Caco-2 (cell line): ENCODE results near the gene CLEC17A. TPM values are rescaled to one million over a fixed set of nuclear protein-coding genes. Genes with fewer than 3 reads are reported as not detected.

Source experiments
- BruUV-seq: library from RNA; stranded (reverse); fragments of 400-500 nt; replicated peaks from 2 replicates; lab custom pipeline; 2021; lab: Mats Ljungman, UMichigan
- CTCF ChIA-PET: fragments of 300-600 bp; sonication (Branson Sonifier 250); formaldehyde crosslinking; loops from one replicate; lab custom pipeline; 2022; ENCODE audit warnings: antibody characterized with exemption; lab: Charles Lee
- POLR2A ChIA-PET: fragments of 300-600 bp; sonication (Branson Sonifier 250); formaldehyde crosslinking; loops from one replicate; lab custom pipeline; 2022; ENCODE audit warnings: antibody characterized with exemption; lab: Charles Lee
- DNase-seq, 2 experiments: peaks; one replicate each; pipeline versions ENCODE4 v3.0.0 to v3.0.0-alpha.2; 2020 to 2022
- H3K27me3 ChIP-seq: replicated peaks from 2 replicates; pipeline ENCODE4 v1.6.0; 2011; ENCODE audit warnings: low read length; ENCODE audit not compliant: control insufficient read depth, insufficient read depth
- H3K36me3 ChIP-seq: 2 replicates; pipeline ENCODE4 v1.5.1; 2011; ENCODE audit warnings: low read length; ENCODE audit not compliant: control insufficient read depth, insufficient read depth
- H3K4me1 ChIP-seq: fragments of 250-450 bp; sonication (Bioruptor Pico); 2 replicates; pipeline ENCODE4 v1.5.1; 2020; ENCODE audit warnings: mild to moderate bottlenecking
- H3K4me3 ChIP-seq: 2 replicates; pipeline ENCODE4 v1.5.1; 2011; ENCODE audit warnings: low read depth, mild to moderate bottlenecking, control low read depth, low read length
- H3K9me3 ChIP-seq: fragments of 250-450 bp; sonication (Bioruptor Pico); 2 replicates; pipeline ENCODE4 v1.5.1; 2020; ENCODE audit warnings: mild to moderate bottlenecking, moderate library complexity
- H3K27ac Mint-ChIP-seq: one replicate; pipeline ENCODE4 v1.8.0; 2022; ENCODE audit warnings: mixed read lengths; ENCODE audit not compliant: unreplicated experiment
- H3K27me3 Mint-ChIP-seq: one replicate; pipeline ENCODE4 v1.8.0; 2022; ENCODE audit warnings: mixed read lengths; ENCODE audit not compliant: insufficient read depth, unreplicated experiment
- H3K36me3 Mint-ChIP-seq: one replicate; pipeline ENCODE4 v1.8.0; 2022; ENCODE audit warnings: mild to moderate bottlenecking, mixed read lengths; ENCODE audit not compliant: insufficient read depth, unreplicated experiment
- H3K4me1 Mint-ChIP-seq: one replicate; pipeline ENCODE4 v1.8.0; 2022; ENCODE audit warnings: low read depth, mixed read lengths; ENCODE audit not compliant: unreplicated experiment
- H3K4me3 Mint-ChIP-seq: one replicate; pipeline ENCODE4 v1.8.0; 2022; ENCODE audit warnings: mild to moderate bottlenecking, moderate library complexity, mixed read lengths; ENCODE audit not compliant: unreplicated experiment
- H3K9me3 Mint-ChIP-seq: one replicate; pipeline ENCODE4 v1.8.0; 2022; ENCODE audit warnings: mixed read lengths; ENCODE audit not compliant: unreplicated experiment
- CTCF ChIP-seq, 2 experiments: fragments of 200-600 bp in 1 of 2; IDR thresholded peaks; 1 replicate in 1 of 2; 2 replicates in 1 of 2; pipeline versions ENCODE4 v1.5.1 to v1.8.0; 2011 to 2022; ENCODE audit warnings: antibody characterized with exemption in 1 of 2, control low read depth in 1 of 2, inconsistent platforms in 1 of 2, low read depth in 1 of 2, low read length in 1 of 2, mild to moderate bottlenecking in 1 of 2, moderate library complexity in 1 of 2; ENCODE audit not compliant: insufficient read depth in 1 of 2, severe bottlenecking in 1 of 2, unreplicated experiment in 1 of 2
- intact Hi-C: fragments of 100-400 bp; cut with micrococcal nuclease; formaldehyde crosslinking; loops from one replicate; pipeline ENCODE4 v1.10.0; 2022; ENCODE audit not compliant: unreplicated experiment
- total RNA-seq: library from RNA; stranded (reverse); gene quantifications from 2 replicates; pipeline ENCODE4 v1.2.3, GENCODE V29; 2022

The CLEC17A gene
- total RNA-seq, 1 experiment from 2014 or later: not detected

- H3K9me3 ChIP-seq: no peaks in the 10 kb centered on the region
- H3K27ac Mint-ChIP-seq: peak overlapping the region; percentile 55
- H3K4me3 ChIP-seq: no peak overlapping the region
- BruUV-seq: no TSS peak
- TF ChIP-seq CTCF (IDR thresholded peaks at IDR 0.05; ENCODE audit: insufficient read depth in 1 of 2, low read depth in 1 of 2, low read length in 1 of 2, severe bottlenecking in 1 of 2, unreplicated experiment in 1 of 2): no peak
- no peak overlapping the region for H3K4me3 Mint-ChIP-seq
- no peak for DNase-seq
- peaks cover 40% of the 10 kb centered on the region for H3K36me3 Mint-ChIP-seq
- ChIA-PET POLR2A (no interaction called here), CTCF (no interaction called here)
- intact Hi-C loops: no loop called here
- no peaks in the 10 kb centered on the region for H3K4me1 ChIP-seq
- peaks cover 1% of the 10 kb centered on the region; the same call in 1 of the 2 replicates for H3K36me3 ChIP-seq
- H3K27me3 ChIP-seq: no peaks in the 10 kb centered on the region
- no peaks in the 10 kb centered on the region for H3K4me1 Mint-ChIP-seq
- H3K9me3 Mint-ChIP-seq: no peaks in the 10 kb centered on the region
- no peaks in the 10 kb centered on the region for H3K27me3 Mint-ChIP-seq
Observed at GRCh38 chr19:14561847-14562351, 21.0 kb upstream of the CLEC17A start.

- H3K9me3 ChIP-seq: no peaks in the 10 kb centered on the region
- Mint-ChIP-seq H3K27me3 (no peaks in the 10 kb centered on the region), H3K9me3 (no peaks in the 10 kb centered on the region), H3K27ac (no peak overlapping the region), H3K4me3 (no peak overlapping the region), H3K36me3 (peaks cover 49% of the 10 kb centered on the region), H3K4me1 (no peaks in the 10 kb centered on the region)
- no peak for DNase-seq
- ChIA-PET CTCF (interaction anchor here (0.7 kb wide), 1 partner anchor 9 kb away, joined by 3 read pairs; the partner anchor contains the start of gene NDUFB7), POLR2A (no interaction called here)
- intact Hi-C loops: no loop called here
- H3K36me3 ChIP-seq: peaks cover 1% of the 10 kb centered on the region; the same call in 1 of the 2 replicates
- no peaks in the 10 kb centered on the region for H3K4me1 ChIP-seq
- no peak overlapping the region for H3K4me3 ChIP-seq
- TF ChIP-seq CTCF (IDR thresholded peaks at IDR 0.05; ENCODE audit: insufficient read depth in 1 of 2, low read depth in 1 of 2, low read length in 1 of 2, severe bottlenecking in 1 of 2, unreplicated experiment in 1 of 2): no peak
- BruUV-seq: no TSS peak
- no peaks in the 10 kb centered on the region for H3K27me3 ChIP-seq
Observed at GRCh38 chr19:14562660-14563589, 20.0 kb upstream of the CLEC17A start.

- ChIA-PET POLR2A (no interaction called here), CTCF (no interaction called here)
- Histone ChIP-seq H3K4me3 (no peak overlapping the region), H3K4me1 (no peaks in the 10 kb centered on the region), H3K27me3 (no peaks in the 10 kb centered on the region), H3K9me3 (no peaks in the 10 kb centered on the region), H3K36me3 (peaks cover 1% of the 10 kb centered on the region; the same call in 1 of the 2 replicates)
- Mint-ChIP-seq H3K36me3 (peaks cover 55% of the 10 kb centered on the region), H3K4me1 (peaks cover 4% of the 10 kb centered on the region), H3K9me3 (no peaks in the 10 kb centered on the region), H3K4me3 (no peak overlapping the region), H3K27ac (no peak overlapping the region), H3K27me3 (no peaks in the 10 kb centered on the region)
- DNase-seq: no peak
- TF ChIP-seq CTCF (IDR thresholded peaks at IDR 0.05; ENCODE audit: insufficient read depth in 1 of 2, low read depth in 1 of 2, low read length in 1 of 2, severe bottlenecking in 1 of 2, unreplicated experiment in 1 of 2): no peak
- no TSS peak for BruUV-seq
- intact Hi-C loops: no loop called here
Observed at GRCh38 chr19:14563590-14563926, 19.3 kb upstream of the CLEC17A start.
